Vagina (tissue), 2 donors: ENCODE data around the gene ARHGEF4.

ENCODE experiments used
- POLR2A ChIP-seq, 2 donors: fragments of 450-650 bp; IDR thresholded peaks; one replicate each; pipeline ENCODE4 v1.6.1; 2017; ENCODE audit warnings: antibody characterized with exemption in 2 of 2, mild to moderate bottlenecking in 2 of 2, moderate library complexity in 2 of 2
- TF ChIP-seq, protein P1 (sequence below), 3 experiments: fragments of 450-650 bp in 2 of 3; fragments of 200-600 bp in 1 of 3; sonication (generic) in 1 of 3; IDR thresholded peaks; one replicate each; pipeline ENCODE4 v1.5.1; 2017 to 2019; ENCODE audit warnings: antibody characterized with exemption in 3 of 3, mild to moderate bottlenecking in 2 of 3, moderate library complexity in 2 of 3

DNA sequence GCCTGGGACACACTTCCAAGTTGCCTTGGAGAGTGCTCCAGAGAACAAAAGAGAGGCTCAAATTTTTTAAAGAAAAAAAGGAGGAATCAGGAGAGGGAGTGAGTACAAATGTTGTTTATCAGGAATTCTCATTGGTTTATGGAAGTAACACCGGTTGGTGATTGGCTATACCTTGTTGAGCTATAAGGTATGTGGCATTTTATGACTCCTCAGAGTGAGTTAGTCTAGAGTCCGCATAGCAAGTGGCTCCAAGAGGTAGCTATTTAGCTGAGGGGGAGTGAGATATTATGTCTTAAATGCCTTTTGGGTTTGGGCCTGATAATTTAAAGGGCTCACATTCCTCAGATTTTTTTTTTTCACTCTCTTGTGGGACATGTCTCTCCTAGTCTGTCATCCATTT lies 85.7 kb downstream of the ARHGEF4 start:
- TF ChIP-seq, protein P1, sequence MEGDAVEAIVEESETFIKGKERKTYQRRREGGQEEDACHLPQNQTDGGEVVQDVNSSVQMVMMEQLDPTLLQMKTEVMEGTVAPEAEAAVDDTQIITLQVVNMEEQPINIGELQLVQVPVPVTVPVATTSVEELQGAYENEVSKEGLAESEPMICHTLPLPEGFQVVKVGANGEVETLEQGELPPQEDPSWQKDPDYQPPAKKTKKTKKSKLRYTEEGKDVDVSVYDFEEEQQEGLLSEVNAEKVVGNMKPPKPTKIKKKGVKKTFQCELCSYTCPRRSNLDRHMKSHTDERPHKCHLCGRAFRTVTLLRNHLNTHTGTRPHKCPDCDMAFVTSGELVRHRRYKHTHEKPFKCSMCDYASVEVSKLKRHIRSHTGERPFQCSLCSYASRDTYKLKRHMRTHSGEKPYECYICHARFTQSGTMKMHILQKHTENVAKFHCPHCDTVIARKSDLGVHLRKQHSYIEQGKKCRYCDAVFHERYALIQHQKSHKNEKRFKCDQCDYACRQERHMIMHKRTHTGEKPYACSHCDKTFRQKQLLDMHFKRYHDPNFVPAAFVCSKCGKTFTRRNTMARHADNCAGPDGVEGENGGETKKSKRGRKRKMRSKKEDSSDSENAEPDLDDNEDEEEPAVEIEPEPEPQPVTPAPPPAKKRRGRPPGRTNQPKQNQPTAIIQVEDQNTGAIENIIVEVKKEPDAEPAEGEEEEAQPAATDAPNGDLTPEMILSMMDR (IDR thresholded peaks at IDR 0.05), result no peak
- TF ChIP-seq POLR2A (IDR thresholded peaks at IDR 0.05), result no peak
